ENCODE data around the gene ITIH1.

The ITIH1 gene

DNA sequence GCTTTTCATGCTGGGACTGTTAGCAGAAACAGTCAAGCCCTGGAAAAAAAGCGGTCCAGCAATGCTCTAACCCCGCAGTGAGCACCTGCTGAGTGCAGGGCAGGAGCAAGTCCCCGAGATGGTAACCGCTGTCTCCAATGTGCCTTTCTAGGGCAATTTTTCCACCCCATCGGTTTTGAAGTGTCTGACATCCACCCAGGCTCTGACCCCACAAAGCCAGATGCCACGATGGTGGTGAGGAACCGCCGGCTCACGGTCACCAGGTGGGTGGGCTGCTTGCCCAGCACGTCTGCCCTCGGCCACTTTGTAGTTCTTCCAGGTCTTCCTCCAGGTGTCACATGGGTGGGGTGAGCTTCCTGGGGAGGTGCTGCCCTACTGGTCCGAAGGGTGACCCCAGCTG, 14.0 kb downstream of the ITIH1 start:
- DNase-seq: no peak

DNA sequence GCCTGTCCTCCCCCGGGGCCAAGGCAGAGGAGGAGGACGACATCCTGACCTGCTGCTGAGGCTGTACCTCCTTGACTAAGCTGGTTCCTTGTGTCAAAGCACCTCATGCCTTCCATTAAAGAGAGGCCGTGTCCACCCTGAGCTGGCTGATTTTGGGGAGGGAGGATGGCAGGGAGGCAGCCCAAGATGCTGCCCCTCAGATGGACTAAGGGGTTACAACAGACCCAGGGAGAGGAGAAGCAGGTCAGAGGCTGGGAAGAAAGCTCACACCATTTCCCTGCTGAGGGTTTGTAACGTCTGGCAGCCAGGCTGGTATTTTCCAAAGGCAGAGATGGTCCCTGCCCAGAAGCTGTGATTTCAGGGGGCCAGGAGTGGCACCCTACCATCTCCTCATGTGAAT, 14.5 kb downstream of the ITIH1 start:
- no peak for DNase-seq

DNA sequence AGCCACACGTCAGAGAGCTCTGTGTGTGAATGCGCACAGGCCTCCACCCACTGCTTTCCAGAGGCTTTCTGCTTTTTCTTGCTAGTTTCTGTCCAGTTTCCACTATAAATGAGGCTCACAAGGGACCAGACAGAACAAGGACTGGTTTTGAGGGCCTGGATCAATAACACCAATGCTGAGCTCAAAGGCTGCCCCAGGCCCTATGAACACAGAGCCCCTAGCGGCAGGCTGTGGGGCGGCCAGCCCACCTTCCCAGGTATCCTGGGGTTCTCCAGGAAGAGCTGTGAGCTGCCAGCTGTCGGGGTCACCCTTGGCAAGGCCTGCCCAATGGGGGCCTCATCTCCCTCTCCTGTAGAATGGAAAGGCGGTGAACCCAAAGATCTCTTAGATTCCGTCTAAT, 15.0 kb downstream of the ITIH1 start:
- DNase-seq: no peak

DNA sequence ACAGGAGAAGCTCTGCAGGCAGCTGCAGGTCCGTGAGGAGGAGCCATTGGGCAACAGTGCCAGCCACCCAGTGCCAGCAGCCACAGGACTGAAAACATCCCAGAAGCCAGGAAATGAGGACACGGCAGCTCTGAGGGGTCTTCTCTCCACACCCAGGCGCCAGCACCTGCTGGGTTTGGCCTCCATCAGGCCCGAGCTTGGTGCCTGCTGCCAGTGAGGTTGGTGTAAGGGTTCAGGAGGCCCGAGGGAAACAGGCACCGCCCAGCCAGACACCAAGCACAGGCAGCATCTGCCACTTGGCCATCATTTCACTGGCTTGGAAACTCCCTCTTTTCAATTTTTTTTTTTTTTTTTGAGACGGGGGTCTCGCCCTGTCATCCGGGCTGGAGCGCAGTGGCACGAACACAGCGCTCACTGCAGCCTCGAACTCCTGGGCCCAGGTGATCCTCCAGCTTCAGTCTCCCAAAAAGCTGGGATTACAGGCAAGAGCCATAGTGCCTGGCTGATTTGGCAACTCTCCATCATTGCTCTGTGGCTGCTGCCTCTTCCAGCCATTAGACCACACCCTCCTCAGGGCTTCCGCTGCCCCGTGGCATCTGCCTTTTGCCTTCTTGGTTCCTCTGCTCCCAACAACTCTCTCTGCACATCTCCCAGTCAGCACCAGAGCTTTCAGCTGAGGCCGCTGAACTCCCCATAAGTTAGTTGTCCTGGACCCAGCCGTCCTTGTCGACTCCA, 15.7 kb downstream of the ITIH1 start:
- DNase-seq: no peak

DNA sequence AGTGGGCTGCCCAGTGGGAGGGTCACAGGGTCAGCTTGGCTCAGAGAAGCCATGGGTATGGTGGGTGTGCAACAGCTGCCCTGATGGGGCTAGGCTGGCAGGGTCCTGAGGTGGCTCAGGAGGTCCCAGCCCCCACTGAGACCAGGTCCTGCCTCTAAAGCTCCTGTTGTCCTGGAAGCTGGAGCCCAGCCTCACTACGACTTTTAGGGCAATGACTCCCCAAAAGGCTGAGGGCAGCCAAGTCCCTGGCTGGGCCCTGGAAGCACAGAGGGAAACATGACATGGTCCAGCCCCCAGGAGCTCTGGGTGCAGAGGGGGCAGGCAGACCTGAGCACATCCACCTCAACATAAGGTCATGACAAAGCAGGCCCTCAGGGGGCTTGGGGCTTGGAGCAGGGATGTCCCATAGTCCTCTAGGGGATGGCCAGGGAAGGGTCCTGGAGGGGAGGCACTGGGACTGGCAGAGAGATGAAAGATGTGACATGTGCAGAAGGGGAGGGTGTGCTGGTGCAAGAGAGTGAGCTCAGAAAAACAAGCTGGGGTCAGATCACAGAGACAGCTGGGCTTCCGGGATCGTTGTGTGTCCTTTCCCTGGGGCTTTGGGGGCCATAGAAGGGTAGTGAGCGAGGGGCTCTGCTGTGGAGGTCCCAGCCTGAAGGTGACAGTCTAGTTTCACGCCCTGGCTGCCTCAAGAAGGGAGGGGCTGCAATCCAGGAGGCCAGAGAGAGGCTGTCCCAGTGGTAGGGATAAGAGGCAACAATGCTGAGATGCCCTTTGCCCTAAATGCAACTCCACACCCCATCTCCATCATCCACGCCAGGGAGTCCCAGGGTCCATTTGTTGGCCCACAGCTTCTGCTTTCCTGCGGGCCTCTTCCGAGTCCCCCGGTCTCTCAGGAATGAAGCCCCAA, 16.6 kb downstream of the ITIH1 start:
- DNase-seq: no peak

DNA sequence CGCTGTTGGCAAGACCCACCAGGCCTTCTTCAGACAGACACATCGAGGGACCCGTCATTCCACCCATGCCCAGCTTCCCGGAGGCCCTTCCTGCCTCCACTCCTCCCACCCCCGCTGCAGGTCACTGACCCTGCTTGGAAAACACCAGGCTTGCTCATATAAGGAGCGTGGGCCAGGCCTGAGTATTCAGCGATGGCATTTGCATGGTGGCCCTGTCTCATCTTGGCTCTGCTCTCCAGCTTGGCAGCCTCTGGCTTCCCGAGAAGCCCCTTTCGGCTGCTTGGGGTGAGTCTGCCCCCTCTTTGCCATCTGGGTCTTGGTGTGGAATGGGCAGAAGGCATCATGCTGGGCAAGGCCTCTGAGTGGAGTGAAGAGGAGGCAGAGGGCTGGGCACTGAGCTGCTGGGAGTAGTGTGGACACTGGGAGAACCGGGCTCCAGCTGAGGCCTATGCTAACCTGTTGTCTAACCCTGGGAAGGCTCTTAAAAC, 17.3 kb downstream of the ITIH1 start, which contains the start of gene ITIH3:
Gene ITIH3 (plus strand): TSS at position 185 of the 488 bp plus-strand sequence. CDS start 8 bp downstream, at position 193.
- no peak for DNase-seq

DNA sequence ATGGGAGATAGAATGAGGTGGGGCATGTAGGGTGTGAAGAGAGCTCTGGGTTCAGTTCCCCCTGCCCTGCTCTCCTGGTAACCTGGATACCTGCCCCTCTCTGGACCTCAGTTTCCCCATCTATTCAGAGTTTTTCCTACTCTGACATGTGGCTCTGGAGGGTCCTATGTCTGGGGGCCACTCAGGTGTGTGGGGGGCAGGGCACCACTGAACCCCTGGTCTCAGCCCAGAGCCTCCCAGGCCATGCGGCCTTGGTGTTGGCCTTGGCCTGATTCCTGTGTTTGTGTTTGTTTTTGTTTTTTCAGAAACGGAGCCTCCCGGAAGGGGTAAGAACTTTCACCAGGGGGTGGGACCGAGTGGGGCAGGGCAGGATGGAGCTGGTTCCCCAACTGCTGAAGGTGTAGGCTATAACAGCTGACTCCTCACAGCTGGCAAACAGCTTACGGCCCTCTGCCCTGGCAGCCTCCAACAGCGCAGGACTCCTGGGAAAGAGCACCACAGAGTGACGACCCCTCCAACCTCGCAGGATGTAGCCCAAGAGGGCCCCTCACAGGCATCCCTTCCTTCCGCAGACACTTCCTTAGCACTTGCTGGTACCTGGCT, 18.0 kb downstream of the ITIH1 start:
- no peak for DNase-seq

DNA sequence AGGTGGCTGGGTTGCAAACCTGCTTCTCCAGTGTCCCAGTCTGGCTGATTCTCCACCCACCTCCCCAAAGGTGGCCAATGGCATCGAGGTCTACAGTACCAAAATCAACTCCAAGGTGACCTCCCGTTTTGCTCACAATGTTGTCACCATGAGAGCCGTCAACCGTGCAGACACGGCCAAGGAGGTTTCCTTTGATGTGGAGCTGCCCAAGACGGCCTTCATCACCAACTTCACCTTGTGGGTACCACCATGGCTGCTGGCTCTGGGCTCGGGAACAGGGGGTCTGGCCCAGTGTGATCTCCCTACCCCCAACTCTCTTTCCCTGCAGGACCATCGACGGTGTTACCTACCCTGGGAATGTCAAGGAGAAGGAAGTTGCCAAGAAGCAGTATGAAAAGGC, 19.0 kb downstream of the ITIH1 start:
- DNase-seq: no peak

DNA sequence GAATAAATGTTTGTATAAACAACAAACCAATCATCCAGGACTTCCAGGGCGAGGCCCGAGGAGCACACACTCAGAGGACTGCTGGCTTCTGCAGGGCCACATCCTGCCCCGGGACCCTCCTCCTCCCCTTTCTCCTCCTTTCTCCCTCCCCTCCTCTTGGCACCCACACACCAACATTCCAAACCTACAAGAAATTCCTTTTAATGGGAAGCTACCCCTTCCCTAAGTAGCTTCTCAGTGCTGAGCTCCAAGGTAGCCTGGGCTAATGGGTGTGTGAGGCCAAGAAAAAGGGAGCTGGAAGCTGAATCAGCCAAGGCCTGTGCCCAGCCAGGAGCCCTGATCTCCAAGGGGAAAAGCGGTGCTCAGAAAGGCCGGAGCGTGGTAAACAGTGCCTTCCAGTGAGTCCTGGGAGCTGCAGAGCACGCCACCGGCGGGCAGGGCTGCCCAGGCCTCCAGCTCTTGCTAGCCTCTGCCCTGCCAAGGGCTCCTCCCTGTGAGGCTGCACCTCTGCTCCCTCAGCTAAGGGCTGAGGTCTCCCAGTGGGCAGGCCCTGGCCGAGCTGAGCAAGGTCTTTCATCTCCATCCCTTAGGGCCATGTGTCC, 21.1 kb downstream of the ITIH1 start:
- DNase-seq: no peak

DNA sequence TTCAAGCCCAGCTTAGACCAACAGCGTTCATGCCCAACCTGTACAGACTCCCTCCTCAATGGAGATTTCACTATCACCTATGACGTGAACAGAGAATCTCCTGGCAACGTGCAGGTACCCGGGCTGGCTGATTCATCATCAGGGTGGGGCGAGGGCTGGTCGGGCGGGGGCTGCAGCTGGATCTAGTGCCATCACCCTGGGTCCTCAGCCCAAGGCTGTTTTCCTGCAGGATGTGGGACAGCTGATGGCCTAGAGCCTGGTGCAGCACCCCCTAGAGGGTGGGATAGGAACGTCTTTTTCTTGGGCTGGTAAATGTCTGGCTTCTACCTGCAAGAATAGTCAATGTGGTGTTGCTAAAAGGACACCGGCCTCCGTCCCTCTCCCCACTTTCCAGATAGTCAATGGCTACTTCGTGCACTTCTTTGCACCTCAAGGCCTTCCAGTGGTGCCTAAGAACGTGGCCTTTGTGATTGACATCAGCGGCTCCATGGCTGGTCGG, 21.6 kb downstream of the ITIH1 start:
- DNase-seq: no peak

DNA sequence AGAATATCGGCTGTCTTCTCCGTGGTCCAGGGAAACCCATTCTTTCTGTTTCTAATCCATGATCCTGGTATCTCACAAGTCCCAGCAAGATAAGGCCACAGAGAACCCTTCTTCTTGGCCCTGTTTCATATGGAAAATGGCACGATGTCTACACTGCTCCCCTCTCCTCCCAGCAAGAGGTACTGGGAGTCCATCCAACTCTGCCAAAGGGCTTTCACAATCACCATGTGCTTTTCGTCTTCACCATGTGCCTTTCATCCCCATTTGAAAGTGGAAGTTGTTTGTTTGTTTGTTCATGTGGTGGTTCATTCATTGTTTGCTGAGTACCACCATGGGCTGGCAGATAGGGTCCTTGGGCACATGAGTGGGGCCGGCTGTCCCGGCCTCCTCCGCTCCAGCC, 22.7 kb downstream of the ITIH1 start:
- DNase-seq: no peak

DNA sequence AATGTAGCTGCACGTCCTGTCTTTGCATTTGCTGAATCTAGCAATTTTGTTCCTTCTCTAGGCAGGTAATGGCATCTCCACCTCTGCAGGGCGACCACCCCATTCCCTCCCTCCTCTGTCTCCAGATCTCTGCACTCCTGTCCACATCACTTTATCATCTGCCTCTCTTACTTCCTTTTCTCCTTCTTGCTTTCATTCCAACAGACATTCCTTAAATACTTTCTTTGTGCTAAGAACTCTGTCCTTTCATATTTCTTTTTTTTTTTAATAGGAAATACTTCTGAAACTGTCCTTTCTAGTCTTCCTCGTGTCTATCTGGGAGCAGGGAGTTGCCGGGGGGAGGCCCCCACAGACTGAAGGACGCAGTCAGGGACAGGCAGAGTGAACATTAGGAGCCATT, 24.4 kb downstream of the ITIH1 start:
- no peak for DNase-seq

DNA sequence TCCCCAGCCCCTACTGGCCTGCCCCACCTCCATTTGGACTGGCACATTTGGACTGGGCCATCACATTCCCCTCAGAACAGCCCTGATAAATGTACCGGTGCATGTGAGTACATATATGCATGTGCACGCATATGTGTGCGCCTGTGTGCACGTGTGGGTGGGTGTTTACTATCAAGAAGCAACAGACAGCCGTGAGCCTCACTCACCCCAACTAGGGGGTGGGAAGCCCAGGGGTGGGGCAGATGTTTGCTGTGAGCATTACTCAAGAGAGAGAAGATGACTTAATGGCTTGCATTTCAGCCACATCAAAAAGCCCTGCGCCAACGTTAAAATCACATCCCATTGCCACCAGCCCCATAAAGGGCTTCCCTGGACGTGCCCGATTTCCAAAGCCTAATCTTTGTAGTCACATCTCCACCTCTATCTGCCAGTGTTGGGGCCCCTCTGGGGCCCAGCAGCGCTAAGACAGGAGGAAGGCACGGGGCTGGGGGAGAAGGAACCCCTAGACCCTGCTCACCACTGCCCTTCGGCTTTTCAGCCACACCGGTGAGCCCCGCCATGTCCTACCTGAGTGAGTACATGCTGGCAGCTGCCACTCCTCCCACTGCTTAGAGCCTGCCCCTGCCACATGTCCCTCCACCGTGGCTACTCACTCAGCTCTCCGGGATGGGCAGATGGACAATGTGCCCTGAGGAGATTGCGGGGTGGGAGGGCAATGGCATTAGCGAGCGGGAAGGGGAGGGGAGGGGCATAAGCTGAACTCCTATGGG, 28.1 kb downstream of the ITIH1 start:
- no peak for DNase-seq

DNA sequence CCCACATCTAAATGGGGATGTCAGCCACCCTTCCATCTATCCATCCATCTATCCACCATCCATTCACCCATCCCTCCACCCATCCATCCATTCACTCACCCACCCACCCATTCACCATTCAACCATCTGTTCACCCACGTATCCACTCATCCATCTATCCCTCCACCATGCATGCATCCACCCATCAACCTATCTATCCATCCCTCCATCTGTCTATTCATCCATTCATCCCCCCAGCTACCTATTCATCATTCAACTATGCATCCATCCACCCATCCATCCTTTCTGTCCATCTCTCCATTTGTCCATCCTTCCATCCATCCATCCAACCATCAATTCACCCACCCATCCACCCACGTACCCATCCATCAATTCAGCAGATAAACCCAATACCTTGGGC, 31.8 kb downstream of the ITIH1 start:
- no peak for DNase-seq

DNA sequence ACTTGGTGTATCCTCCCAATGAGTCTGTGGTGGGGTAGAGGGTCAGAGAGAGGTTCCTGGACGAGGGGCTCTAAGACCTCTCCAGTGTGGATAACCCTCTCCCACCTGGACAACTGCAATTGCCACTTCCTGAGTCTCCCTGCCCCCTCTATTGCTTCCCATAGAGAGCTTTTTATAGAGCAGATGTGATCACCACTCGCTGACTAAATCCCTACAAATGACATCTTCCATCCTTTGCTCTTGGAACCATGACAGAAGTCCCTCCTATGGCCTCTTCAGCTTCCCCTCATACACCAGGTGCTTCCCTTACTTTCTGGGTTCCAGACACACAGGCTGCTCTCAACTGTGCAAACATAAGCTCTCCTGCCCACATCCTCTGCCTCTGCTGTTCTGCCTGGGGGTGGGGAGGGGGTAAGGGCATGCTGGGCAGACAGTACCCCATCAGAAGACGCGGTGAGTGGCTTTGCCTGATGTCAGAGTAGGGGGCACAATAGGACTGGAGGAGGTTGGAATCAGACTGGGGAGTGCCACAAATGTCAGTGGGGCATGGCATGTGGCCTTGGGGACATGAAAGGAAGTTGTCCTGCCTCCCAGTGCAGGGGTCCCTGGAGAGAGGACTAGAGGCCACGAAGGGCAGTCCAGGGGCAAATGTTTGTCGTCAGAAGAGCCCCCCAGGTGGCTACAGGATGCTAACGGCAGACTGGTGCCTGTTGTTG, 32.4 kb downstream of the ITIH1 start:
- peak; percentile 10 for DNase-seq

DNA sequence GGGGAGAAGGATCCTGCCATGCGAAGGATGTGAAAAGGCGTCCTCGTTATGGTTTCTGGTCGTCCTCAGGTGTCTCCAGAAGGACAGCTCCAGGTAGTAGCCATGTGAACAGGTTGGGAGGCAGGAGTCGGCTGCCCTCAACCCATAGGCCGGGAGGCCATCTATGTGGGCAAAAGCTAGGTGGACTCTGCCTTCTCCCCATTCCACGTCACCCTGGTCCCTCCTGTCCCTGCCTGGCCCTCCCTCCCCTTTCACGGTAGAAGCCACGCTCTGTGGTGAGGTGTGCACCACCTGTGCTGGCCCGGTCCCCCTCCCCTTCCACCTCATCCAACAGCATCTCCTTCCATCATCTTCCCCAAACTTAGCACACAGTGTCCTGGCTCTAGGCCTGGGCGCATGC, 33.5 kb downstream of the ITIH1 start:
- no peak for DNase-seq

DNA sequence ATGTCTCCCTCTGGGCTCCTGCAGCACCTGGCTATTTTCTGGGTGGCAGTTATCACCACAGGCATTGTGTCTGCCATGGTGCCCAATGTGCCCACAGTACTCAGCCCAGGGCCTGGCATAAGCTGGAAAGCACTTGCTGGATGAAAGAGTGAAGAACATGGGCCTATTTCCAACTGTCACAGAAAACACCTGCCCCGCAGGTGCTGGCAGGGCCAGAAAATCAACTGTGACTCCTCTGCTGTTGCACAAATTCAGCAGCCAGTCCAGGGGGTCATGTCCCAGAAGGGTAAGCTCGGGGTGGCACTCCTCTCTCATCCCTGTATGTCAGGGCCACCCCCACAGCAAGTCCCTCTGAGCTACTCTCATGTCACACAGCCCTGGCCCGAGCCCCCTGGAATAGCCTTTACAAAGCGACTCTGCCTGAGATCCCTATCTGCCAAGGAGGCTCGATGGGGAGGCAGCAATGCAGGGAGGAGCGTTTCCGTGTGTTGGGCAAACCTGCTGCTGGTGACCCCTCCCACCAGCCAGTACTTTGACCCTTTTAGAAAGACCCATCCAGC, 34.1 kb downstream of the ITIH1 start:
- no peak for DNase-seq

DNA sequence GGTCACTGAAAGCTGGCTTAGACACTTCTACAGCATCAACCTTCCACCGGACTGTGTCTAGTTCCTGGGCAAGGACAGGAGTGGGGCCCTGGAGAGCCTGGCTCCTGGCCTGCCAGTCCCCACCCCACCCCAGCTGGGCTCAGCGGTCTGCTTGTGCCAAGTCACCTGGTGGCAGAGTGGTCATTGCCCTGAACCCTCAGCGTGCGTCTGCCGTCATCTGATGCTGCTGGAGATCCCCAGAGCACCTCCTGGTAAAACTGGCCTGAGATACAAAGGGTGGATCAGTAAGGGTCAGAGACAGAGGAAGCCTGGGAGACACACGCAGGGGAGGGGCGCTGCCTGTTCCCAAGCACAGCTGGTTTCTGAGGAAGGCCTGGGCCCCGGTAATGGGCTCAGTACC, 36.4 kb downstream of the ITIH1 start:
- no peak for DNase-seq

DNA sequence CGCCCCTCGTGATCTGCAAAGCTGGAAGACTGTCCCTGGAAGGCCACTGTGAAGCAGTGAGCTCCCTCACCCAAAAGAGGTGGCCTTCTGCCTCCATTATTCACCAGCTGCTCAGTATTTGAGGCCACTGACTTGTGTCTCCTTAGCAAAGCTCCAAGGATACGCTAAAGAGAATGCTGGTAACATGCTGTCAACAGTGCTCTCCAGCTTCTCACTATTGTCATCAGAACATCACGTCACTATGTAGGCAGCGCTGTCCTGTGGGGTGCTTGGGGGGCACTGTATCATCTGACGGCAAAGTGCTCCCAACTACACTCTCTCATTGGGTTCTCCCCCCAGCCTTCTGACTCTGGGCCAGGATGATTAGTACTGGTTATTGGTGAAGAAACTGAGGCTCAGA, 38.8 kb downstream of the ITIH1 start:
- no peak for DNase-seq

DNA sequence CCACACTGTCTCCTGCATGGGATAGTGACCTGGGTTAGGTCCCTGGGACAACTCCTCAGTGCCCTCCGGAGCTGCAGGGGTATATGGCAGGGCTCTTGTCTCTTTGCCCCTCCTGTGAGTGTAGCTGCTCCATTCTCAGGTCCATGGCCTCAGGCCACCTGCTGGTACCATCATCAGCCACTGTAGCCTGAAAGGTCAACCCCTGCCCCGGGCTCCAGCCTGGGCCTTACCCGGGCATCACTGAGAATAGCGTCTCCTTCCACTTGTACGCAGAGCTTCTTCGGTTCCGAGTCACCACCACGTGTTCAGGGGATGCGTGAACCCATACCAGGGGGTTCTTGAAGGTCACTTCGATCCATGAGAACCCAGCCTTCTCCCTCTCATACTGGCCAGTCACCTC, 39.3 kb downstream of the ITIH1 start:
- DNase-seq: no peak

DNA sequence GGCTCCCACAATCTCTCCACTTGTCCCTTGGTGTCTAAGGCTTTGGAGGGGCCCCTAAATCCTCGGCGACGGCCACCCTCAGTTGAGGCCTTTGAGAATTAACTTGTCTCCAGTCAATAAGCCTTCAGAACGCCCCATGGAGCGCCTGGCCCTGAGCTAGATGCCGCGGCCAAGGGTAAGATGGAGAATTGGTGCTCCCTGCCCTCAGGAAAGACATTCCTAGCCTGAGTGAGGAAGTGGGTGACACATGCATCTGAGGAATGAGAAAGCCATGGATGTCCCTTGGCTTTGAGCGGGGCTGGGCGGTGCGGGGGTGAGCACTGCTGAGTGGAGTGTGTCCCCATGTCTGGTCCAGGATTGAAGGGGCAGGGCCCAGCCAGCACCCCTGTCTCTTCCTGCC, 39.8 kb downstream of the ITIH1 start:
- DNase-seq: no peak

All from NCI-H1092 (cell line).